HEK293 (cell line): ENCODE data around the gene PIP5K1B.

Source experiments
- CTCF ChIA-PET: fragments of 350-600 bp; formaldehyde crosslinking; extraction: SDS; loops from one replicate; lab custom pipeline; 2021; ENCODE audit warnings: antibody characterized with exemption; lab: Yijun Ruan, JAX
- POLR2A ChIA-PET: fragments of 300-600 bp; formaldehyde crosslinking; extraction: SDS; loops from one replicate; lab custom pipeline; 2020; ENCODE audit warnings: antibody characterized with exemption, inconsistent platforms; lab: Yijun Ruan, JAX
- H3K27ac ChIP-seq: fragments of 200-500 bp; sonication (Bioruptor generic); 2 replicates; pipeline ENCODE4 v1.5.1; 2014; ENCODE audit warnings: low read depth, low read length, control low read depth, inconsistent platforms; ENCODE audit errors: extremely low read depth
- H3K36me3 ChIP-seq, 2 experiments: fragments of 200-500 bp in 1 of 2; sonication (Bioruptor generic) in 1 of 2; 1 replicate in 1 of 2; 2 replicates in 1 of 2; pipeline ENCODE4 v1.5.1; 2014 to 2017; ENCODE audit warnings: inconsistent platforms in 2 of 2, low read length in 2 of 2; ENCODE audit not compliant: control insufficient read depth in 2 of 2, insufficient read depth in 1 of 2
- H3K4me1 ChIP-seq: fragments of 200-500 bp; sonication (Bioruptor generic); 2 replicates; pipeline ENCODE4 v1.5.1; 2014; ENCODE audit warnings: mild to moderate bottlenecking, low read length, inconsistent platforms; ENCODE audit not compliant: control insufficient read depth, insufficient read depth
- H3K4me3 ChIP-seq: 2 replicates; pipeline ENCODE4 v1.5.1; 2011; ENCODE audit warnings: low read depth, mild to moderate bottlenecking, control low read depth, low read length, moderate library complexity
- H3K9me3 ChIP-seq: fragments of 200-500 bp; sonication (Bioruptor generic); 2 replicates; pipeline ENCODE4 v1.5.1; 2014; ENCODE audit warnings: low read depth, low read length, inconsistent platforms; ENCODE audit not compliant: control insufficient read depth, insufficient read depth
- GLIS2 ChIP-seq: fragments of 450-650 bp; formaldehyde crosslinking; IDR thresholded peaks from 2 replicates; pipeline ENCODE4 v1.5.1; 2016; ENCODE audit warnings: missing biosample characterization, missing genetic modification characterization
- PRDM1 ChIP-seq: fragments of 450-650 bp; formaldehyde crosslinking; IDR thresholded peaks from 2 replicates; pipeline ENCODE4; 2016; ENCODE audit warnings: missing biosample characterization, missing genetic modification characterization
- PRDM4 ChIP-seq: fragments of 450-650 bp; formaldehyde crosslinking; IDR thresholded peaks from 2 replicates; pipeline ENCODE4 v1.5.1; 2017; ENCODE audit warnings: missing biosample characterization, missing genetic modification characterization
- RBAK ChIP-seq: fragments of 450-650 bp; formaldehyde crosslinking; IDR thresholded peaks from 2 replicates; pipeline ENCODE4 v1.5.1; 2016; ENCODE audit warnings: missing biosample characterization, missing genetic modification characterization
- SCRT1 ChIP-seq: fragments of 450-650 bp; formaldehyde crosslinking; IDR thresholded peaks from 2 replicates; pipeline ENCODE4 v1.5.1; 2016; ENCODE audit warnings: missing biosample characterization, missing genetic modification characterization, borderline replicate concordance
- SP2 ChIP-seq: fragments of 450-650 bp; formaldehyde crosslinking; IDR thresholded peaks from 2 replicates; pipeline ENCODE4 v1.5.1; 2016; ENCODE audit warnings: missing biosample characterization, missing genetic modification characterization
- SP3 ChIP-seq: fragments of 450-650 bp; formaldehyde crosslinking; IDR thresholded peaks from 2 replicates; pipeline ENCODE4 v1.5.1; 2016; ENCODE audit warnings: missing biosample characterization, missing genetic modification characterization
- SP7 ChIP-seq: fragments of 450-650 bp; formaldehyde crosslinking; IDR thresholded peaks from 2 replicates; pipeline ENCODE4 v1.5.1; 2016; ENCODE audit warnings: missing biosample characterization, missing genetic modification characterization
- ZBTB8A ChIP-seq: fragments of 450-650 bp; formaldehyde crosslinking; IDR thresholded peaks from 2 replicates; pipeline ENCODE4 v1.5.1; 2016; ENCODE audit warnings: missing biosample characterization, missing genetic modification characterization
- ZFP37 ChIP-seq: fragments of 450-650 bp; formaldehyde crosslinking; IDR thresholded peaks from 2 replicates; pipeline ENCODE4 v1.5.1; 2016; ENCODE audit warnings: missing biosample characterization, missing genetic modification characterization
- ZIC2 ChIP-seq: fragments of 450-650 bp; formaldehyde crosslinking; IDR thresholded peaks from 2 replicates; pipeline ENCODE4 v1.5.1; 2016; ENCODE audit warnings: missing biosample characterization, missing genetic modification characterization
- ZNF19 ChIP-seq: fragments of 450-650 bp; formaldehyde crosslinking; IDR thresholded peaks from 2 replicates; pipeline ENCODE4; 2016; ENCODE audit warnings: missing biosample characterization, missing genetic modification characterization, low read depth
- ZNF211 ChIP-seq: fragments of 450-650 bp; formaldehyde crosslinking; IDR thresholded peaks from 2 replicates; pipeline ENCODE4 v1.5.1; 2016; ENCODE audit warnings: low read depth, missing biosample characterization, missing genetic modification characterization
- ZNF23 ChIP-seq: fragments of 450-650 bp; formaldehyde crosslinking; IDR thresholded peaks from 2 replicates; pipeline ENCODE4 v1.5.1; 2016; ENCODE audit warnings: missing biosample characterization, missing genetic modification characterization, borderline replicate concordance
- ZNF302 ChIP-seq: fragments of 450-650 bp; formaldehyde crosslinking; IDR thresholded peaks from 2 replicates; pipeline ENCODE4 v1.5.1; 2016; ENCODE audit warnings: missing biosample characterization, missing genetic modification characterization, low read depth
- ZNF580 ChIP-seq: fragments of 450-650 bp; formaldehyde crosslinking; IDR thresholded peaks from 2 replicates; pipeline ENCODE4 v1.5.1; 2016; ENCODE audit warnings: missing biosample characterization, missing genetic modification characterization
- ZNF626 ChIP-seq: fragments of 450-650 bp; sonication (Bioruptor Pico); formaldehyde crosslinking; IDR thresholded peaks from 2 replicates; pipeline ENCODE4 v1.5.1; 2018; ENCODE audit warnings: missing biosample characterization, missing genetic modification characterization, inconsistent platforms
- ZNF658 ChIP-seq: fragments of 450-650 bp; formaldehyde crosslinking; IDR thresholded peaks from 2 replicates; pipeline ENCODE4; 2016; ENCODE audit warnings: missing biosample characterization, missing genetic modification characterization
- ZNF747 ChIP-seq: fragments of 450-650 bp; formaldehyde crosslinking; IDR thresholded peaks from 2 replicates; pipeline ENCODE4 v1.5.1; 2016; ENCODE audit warnings: missing biosample characterization, missing genetic modification characterization
- ZNF830 ChIP-seq: fragments of 450-650 bp; IDR thresholded peaks from 2 replicates; pipeline ENCODE4 v1.5.0; 2018; ENCODE audit warnings: missing biosample characterization, missing genetic modification characterization, low read depth, mild to moderate bottlenecking, moderate library complexity
- ZXDB ChIP-seq: fragments of 450-650 bp; formaldehyde crosslinking; IDR thresholded peaks from 2 replicates; pipeline ENCODE4 v1.5.1; 2016; ENCODE audit warnings: missing biosample characterization, missing genetic modification characterization
- TF ChIP-seq, protein P1 (sequence below): fragments of 450-650 bp; formaldehyde crosslinking; IDR thresholded peaks from 2 replicates; pipeline ENCODE4 v1.5.1; 2016; ENCODE audit warnings: missing biosample characterization, missing genetic modification characterization, borderline replicate concordance
- TF ChIP-seq, protein P2 (sequence below): fragments of 450-650 bp; formaldehyde crosslinking; IDR thresholded peaks from 2 replicates; pipeline ENCODE4 v1.5.1; 2016; ENCODE audit warnings: missing biosample characterization, missing genetic modification characterization, borderline replicate concordance
- TF ChIP-seq, protein P3 (sequence below): fragments of 450-650 bp; formaldehyde crosslinking; IDR thresholded peaks from 2 replicates; pipeline ENCODE4 v1.5.1; 2016; ENCODE audit warnings: missing biosample characterization, missing genetic modification characterization

The PIP5K1B gene

DNA sequence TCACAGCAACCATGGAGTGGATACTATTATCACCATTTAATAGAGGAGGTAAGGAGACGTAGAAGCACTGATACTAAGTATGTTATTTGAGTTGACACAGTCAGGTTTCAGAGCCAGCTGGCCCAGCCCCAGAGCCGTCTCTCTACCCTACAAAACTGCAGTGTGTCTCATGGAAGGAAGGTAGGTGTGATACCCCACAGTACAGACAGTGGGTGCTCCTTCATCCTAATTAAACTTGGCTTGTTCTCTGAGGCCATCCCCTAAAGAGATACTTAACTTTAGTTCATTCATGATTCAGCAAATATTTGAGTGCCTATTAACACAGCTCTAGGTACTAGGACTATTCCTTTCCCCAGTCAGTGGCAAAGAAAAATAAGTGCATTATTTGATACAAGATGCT is 22.6 kb downstream of the PIP5K1B start:
- Histone ChIP-seq H3K36me3 (no peaks in the 10 kb centered on the region), H3K9me3 (no peaks in the 10 kb centered on the region), H3K27ac (no peak overlapping the region), H3K4me3 (no peak overlapping the region), H3K4me1 (no peaks in the 10 kb centered on the region)
- CTCF ChIA-PET: interaction anchor here (0.6 kb wide), 1 partner anchor 14 kb away, joined by 3 read pairs; no protein-coding TSS in a partner anchor
- TF ChIP-seq, protein P1, sequence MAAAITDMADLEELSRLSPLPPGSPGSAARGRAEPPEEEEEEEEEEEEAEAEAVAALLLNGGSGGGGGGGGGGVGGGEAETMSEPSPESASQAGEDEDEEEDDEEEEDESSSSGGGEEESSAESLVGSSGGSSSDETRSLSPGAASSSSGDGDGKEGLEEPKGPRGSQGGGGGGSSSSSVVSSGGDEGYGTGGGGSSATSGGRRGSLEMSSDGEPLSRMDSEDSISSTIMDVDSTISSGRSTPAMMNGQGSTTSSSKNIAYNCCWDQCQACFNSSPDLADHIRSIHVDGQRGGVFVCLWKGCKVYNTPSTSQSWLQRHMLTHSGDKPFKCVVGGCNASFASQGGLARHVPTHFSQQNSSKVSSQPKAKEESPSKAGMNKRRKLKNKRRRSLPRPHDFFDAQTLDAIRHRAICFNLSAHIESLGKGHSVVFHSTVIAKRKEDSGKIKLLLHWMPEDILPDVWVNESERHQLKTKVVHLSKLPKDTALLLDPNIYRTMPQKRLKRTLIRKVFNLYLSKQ (tag by site-specific recombination): no peak
- TF ChIP-seq ZFP37 (tag by site-specific recombination): no peak
- TF ChIP-seq ZNF580 (tag by site-specific recombination): no peak
- no peak for TF ChIP-seq ZNF302 (tag by site-specific recombination)
- TF ChIP-seq ZNF747: no peak
- TF ChIP-seq, protein P2, sequence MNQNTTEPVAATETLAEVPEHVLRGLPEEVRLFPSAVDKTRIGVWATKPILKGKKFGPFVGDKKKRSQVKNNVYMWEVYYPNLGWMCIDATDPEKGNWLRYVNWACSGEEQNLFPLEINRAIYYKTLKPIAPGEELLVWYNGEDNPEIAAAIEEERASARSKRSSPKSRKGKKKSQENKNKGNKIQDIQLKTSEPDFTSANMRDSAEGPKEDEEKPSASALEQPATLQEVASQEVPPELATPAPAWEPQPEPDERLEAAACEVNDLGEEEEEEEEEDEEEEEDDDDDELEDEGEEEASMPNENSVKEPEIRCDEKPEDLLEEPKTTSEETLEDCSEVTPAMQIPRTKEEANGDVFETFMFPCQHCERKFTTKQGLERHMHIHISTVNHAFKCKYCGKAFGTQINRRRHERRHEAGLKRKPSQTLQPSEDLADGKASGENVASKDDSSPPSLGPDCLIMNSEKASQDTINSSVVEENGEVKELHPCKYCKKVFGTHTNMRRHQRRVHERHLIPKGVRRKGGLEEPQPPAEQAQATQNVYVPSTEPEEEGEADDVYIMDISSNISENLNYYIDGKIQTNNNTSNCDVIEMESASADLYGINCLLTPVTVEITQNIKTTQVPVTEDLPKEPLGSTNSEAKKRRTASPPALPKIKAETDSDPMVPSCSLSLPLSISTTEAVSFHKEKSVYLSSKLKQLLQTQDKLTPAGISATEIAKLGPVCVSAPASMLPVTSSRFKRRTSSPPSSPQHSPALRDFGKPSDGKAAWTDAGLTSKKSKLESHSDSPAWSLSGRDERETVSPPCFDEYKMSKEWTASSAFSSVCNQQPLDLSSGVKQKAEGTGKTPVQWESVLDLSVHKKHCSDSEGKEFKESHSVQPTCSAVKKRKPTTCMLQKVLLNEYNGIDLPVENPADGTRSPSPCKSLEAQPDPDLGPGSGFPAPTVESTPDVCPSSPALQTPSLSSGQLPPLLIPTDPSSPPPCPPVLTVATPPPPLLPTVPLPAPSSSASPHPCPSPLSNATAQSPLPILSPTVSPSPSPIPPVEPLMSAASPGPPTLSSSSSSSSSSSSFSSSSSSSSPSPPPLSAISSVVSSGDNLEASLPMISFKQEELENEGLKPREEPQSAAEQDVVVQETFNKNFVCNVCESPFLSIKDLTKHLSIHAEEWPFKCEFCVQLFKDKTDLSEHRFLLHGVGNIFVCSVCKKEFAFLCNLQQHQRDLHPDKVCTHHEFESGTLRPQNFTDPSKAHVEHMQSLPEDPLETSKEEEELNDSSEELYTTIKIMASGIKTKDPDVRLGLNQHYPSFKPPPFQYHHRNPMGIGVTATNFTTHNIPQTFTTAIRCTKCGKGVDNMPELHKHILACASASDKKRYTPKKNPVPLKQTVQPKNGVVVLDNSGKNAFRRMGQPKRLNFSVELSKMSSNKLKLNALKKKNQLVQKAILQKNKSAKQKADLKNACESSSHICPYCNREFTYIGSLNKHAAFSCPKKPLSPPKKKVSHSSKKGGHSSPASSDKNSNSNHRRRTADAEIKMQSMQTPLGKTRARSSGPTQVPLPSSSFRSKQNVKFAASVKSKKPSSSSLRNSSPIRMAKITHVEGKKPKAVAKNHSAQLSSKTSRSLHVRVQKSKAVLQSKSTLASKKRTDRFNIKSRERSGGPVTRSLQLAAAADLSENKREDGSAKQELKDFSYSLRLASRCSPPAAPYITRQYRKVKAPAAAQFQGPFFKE: no peak
- TF ChIP-seq, protein P3, sequence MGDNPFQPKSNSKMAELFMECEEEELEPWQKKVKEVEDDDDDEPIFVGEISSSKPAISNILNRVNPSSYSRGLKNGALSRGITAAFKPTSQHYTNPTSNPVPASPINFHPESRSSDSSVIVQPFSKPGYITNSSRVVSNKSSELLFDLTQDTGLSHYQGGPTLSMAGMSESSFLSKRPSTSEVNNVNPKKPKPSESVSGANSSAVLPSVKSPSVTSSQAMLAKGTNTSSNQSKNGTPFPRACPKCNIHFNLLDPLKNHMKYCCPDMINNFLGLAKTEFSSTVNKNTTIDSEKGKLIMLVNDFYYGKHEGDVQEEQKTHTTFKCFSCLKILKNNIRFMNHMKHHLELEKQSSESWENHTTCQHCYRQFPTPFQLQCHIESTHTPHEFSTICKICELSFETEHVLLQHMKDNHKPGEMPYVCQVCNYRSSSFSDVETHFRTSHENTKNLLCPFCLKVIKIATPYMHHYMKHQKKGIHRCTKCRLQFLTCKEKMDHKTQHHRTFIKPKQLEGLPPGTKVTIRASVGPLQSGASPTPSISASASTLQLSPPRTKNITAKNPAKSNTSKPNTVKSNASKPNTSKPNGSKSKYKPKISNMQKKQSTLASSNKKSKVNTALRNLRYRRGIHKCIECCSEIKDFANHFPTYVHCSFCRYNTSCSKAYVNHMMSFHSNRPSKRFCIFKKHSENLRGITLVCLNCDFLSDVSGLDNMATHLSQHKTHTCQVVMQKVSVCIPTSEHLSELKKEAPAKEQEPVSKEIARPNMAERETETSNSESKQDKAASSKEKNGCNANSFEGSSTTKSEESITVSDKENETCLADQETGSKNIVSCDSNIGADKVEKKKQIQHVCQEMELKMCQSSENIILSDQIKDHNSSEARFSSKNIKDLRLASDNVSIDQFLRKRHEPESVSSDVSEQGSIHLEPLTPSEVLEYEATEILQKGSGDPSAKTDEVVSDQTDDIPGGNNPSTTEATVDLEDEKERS (tag by site-specific recombination): no peak
- no peak for TF ChIP-seq ZNF211 (tag by site-specific recombination)
- TF ChIP-seq ZNF19 (tag by site-specific recombination): no peak
- no peak for TF ChIP-seq ZXDB (tag by site-specific recombination)
- TF ChIP-seq ZIC2 (tag by site-specific recombination): no peak
- no peak for TF ChIP-seq ZNF658 (tag by site-specific recombination)
- TF ChIP-seq PRDM1 (tag by site-specific recombination): no peak
- POLR2A ChIA-PET: no interaction called here

- ChIA-PET CTCF (interaction anchor here (0.5 to 1.1 kb wide), 4 partner anchors 51 to 229 kb away, joined by 3 read pairs; no protein-coding TSS in a partner anchor), POLR2A (no interaction called here)
- H3K4me1 ChIP-seq: no peaks in the 10 kb centered on the region
These were observed 23.7 kb downstream of the PIP5K1B start for GRCh38 chr9:68728731-68729130.

More at GRCh38 chr9:68728731-68729130, 23.7 kb downstream of the PIP5K1B start:
- no peak overlapping the region for H3K27ac ChIP-seq
- H3K4me3 ChIP-seq: no peak overlapping the region
- H3K9me3 ChIP-seq: no peaks in the 10 kb centered on the region
- no peaks in the 10 kb centered on the region for H3K36me3 ChIP-seq
- no peak for TF ChIP-seq ZNF626 (tag by site-specific recombination)
- no peak for TF ChIP-seq SP7 (tag by site-specific recombination)
- TF ChIP-seq RBAK (tag by site-specific recombination): no peak
- no peak for TF ChIP-seq ZBTB8A
- TF ChIP-seq ZNF23 (tag by site-specific recombination): no peak
- TF ChIP-seq ZNF830 (tag by site-specific recombination): no peak
- TF ChIP-seq PRDM4 (tag by site-specific recombination): no peak
- no peak for TF ChIP-seq GLIS2 (tag by site-specific recombination)
- TF ChIP-seq SCRT1 (tag by site-specific recombination): no peak
- no peak for TF ChIP-seq SP2
- TF ChIP-seq SP3 (tag by site-specific recombination): no peak
